Liver (tissue), 9 donors: ENCODE data around the gene CHID1. TPM values are rescaled to one million over a fixed set of nuclear protein-coding genes. Genes with fewer than 3 reads are reported as not detected.
A peak's percentile ranks its signal among the peaks of the same experiment; 100 is the strongest.

Source experiments
- DNase-seq: peaks from one replicate; pipeline ENCODE4 v3.0.0-alpha.2; 2017; ENCODE audit warnings: low spot score
- H3K27ac ChIP-seq, 2 donors: one replicate each; pipeline ENCODE4 v1.7.0; 2013; ENCODE audit warnings: inconsistent platforms in 2 of 2, low read length in 2 of 2, control low read depth in 1 of 2, low read depth in 1 of 2, mild to moderate bottlenecking in 1 of 2
- H3K27me3 ChIP-seq, 4 donors: one replicate each; pipeline versions ENCODE4 v1.6.1 to v1.7.0; 2013; ENCODE audit warnings: low read length in 3 of 4, inconsistent platforms in 1 of 4, mild to moderate bottlenecking in 1 of 4, moderate library complexity in 1 of 4; ENCODE audit not compliant: control insufficient read depth in 4 of 4, insufficient read depth in 4 of 4
- H3K36me3 ChIP-seq, 4 donors: one replicate each; pipeline versions ENCODE4 v1.6.1 to v1.7.0; 2013; ENCODE audit warnings: low read length in 3 of 4, mild to moderate bottlenecking in 3 of 4, low read depth in 1 of 4, moderate library complexity in 1 of 4; ENCODE audit not compliant: control insufficient read depth in 4 of 4, insufficient read depth in 3 of 4
- H3K4me1 ChIP-seq, 4 donors: one replicate each; pipeline versions ENCODE4 v1.6.1 to v1.7.0; 2013; ENCODE audit warnings: low read length in 3 of 4, mild to moderate bottlenecking in 3 of 4, moderate library complexity in 1 of 4; ENCODE audit not compliant: control insufficient read depth in 4 of 4, insufficient read depth in 4 of 4
- H3K4me3 ChIP-seq, 3 donors: one replicate each; pipeline versions ENCODE4 v1.6.1 to v1.7.0; 2013; ENCODE audit warnings: low read length in 3 of 3, control low read depth in 1 of 3, low read depth in 1 of 3, mild to moderate bottlenecking in 1 of 3
- H3K9ac ChIP-seq, 2 donors: one replicate each; pipeline ENCODE4 v1.7.0; 2013; ENCODE audit warnings: low read length in 2 of 2, mild to moderate bottlenecking in 2 of 2, moderate library complexity in 2 of 2, control low read depth in 1 of 2, low read depth in 1 of 2
- H3K9me3 ChIP-seq, 4 donors: one replicate each; pipeline versions ENCODE4 v1.6.1 to v1.7.0; 2013; ENCODE audit warnings: low read length in 3 of 4; ENCODE audit not compliant: control insufficient read depth in 4 of 4
- EGR1 ChIP-seq, 2 donors: IDR thresholded peaks; 2 replicates each; pipeline ENCODE4 v1.6.1; 2016 to 2018; ENCODE audit warnings: antibody characterized with exemption in 2 of 2, low read depth in 2 of 2
- FOXA1 ChIP-seq: IDR thresholded peaks from 2 replicates; pipeline ENCODE4 v1.6.1; 2016; ENCODE audit warnings: antibody characterized with exemption
- FOXA2 ChIP-seq: IDR thresholded peaks from 2 replicates; pipeline ENCODE4 v1.6.1; 2016; ENCODE audit warnings: antibody characterized with exemption
- GABPA ChIP-seq, 2 donors: IDR thresholded peaks in 1 of 2; conservative IDR thresholded peaks in 1 of 2; 2 replicates each; pipeline ENCODE4 v1.6.1; 2016; ENCODE audit warnings: antibody characterized with exemption in 2 of 2, mild to moderate bottlenecking in 1 of 2, moderate library complexity in 1 of 2
- HNF4A ChIP-seq, 2 donors: conservative IDR thresholded peaks; 2 replicates each; pipeline ENCODE4 v1.6.1; 2016; ENCODE audit warnings: antibody characterized with exemption in 2 of 2, mild to moderate bottlenecking in 2 of 2
- HNF4G ChIP-seq: IDR thresholded peaks from 2 replicates; pipeline ENCODE4 v1.6.1; 2016; ENCODE audit warnings: antibody characterized with exemption
- JUND ChIP-seq, 2 donors: IDR thresholded peaks; 2 replicates each; pipeline ENCODE4 v1.6.1; 2016; ENCODE audit warnings: antibody characterized with exemption in 2 of 2
- NR2F2 ChIP-seq: IDR thresholded peaks from 2 replicates; pipeline ENCODE4 v1.6.1; 2016; ENCODE audit warnings: antibody characterized with exemption
- RAD21 ChIP-seq, 2 donors: IDR thresholded peaks; 2 replicates each; pipeline ENCODE4 v1.6.1; 2016; ENCODE audit warnings: antibody characterized with exemption in 2 of 2, mild to moderate bottlenecking in 2 of 2
- RXRA ChIP-seq, 2 donors: IDR thresholded peaks; 2 replicates each; pipeline ENCODE4 v1.6.1; 2017 to 2018; ENCODE audit warnings: antibody characterized with exemption in 2 of 2, mild to moderate bottlenecking in 1 of 2
- SP1 ChIP-seq: IDR thresholded peaks from 2 replicates; pipeline ENCODE4 v1.6.1; 2018; ENCODE audit warnings: antibody characterized with exemption, mild to moderate bottlenecking
- TAF1 ChIP-seq: conservative IDR thresholded peaks from 2 replicates; pipeline ENCODE4 v1.6.1; 2016; ENCODE audit warnings: antibody characterized with exemption, mild to moderate bottlenecking
- YY1 ChIP-seq: IDR thresholded peaks from 2 replicates; pipeline ENCODE4 v1.6.1; 2016; ENCODE audit warnings: antibody characterized with exemption, mild to moderate bottlenecking
- WGBS: extraction: QIAGEN DNeasy Blood & Tissue Kit; methylation state at CpG from one replicate; pipeline ENCODE4 v1.1.7; 2013; 5-methylcytosine and 5-hydroxymethylcytosine counted together
- polyA plus RNA-seq, 2 donors: library from polyadenylated mRNA; stranded (reverse) in 1 of 2; unstranded in 1 of 2; fragments of 200-250 nt in 1 of 2; fragments of >200 nt in 1 of 2; fragmentation: Nextera tagmentation in 1 of 2; extraction: Ambion mirVana in 1 of 2; gene quantifications; one replicate each; pipeline versions ENCODE4 v1.2.1 to v1.2.3, GENCODE V29; 2013 to 2015
- total RNA-seq, 2 donors: library from RNA; depleted of rRNA; stranded (reverse); fragments of >200 nt; gene quantifications; one replicate each; pipeline ENCODE4 v1.2.3, GENCODE V29; 2014
- TF ChIP-seq, protein P1 (sequence below): IDR thresholded peaks from 2 replicates; pipeline ENCODE4 v1.6.1; 2016; ENCODE audit warnings: antibody characterized with exemption
- TF ChIP-seq, protein P2 (sequence below): IDR thresholded peaks from 2 replicates; pipeline ENCODE4 v1.6.1; 2016; ENCODE audit warnings: antibody characterized with exemption, mild to moderate bottlenecking
- TF ChIP-seq, protein P3 (sequence below): IDR thresholded peaks from 2 replicates; pipeline ENCODE4 v1.6.1; 2016; ENCODE audit warnings: antibody characterized with exemption
- TF ChIP-seq, protein P4 (sequence below): fragments of 150-350 bp; IDR thresholded peaks from 2 replicates; pipeline ENCODE4 v1.5.1; 2017; ENCODE audit warnings: improper control_type of control experiment, low read depth, low read length; ENCODE audit not compliant: missing input control
- TF ChIP-seq, protein P5 (sequence below): IDR thresholded peaks from 2 replicates; pipeline ENCODE4 v1.6.1; 2016; ENCODE audit warnings: antibody characterized with exemption
- donor health status: healthy.
- donor health status: healthy.
- donor health status: healthy.
- donor health status: healthy.
- donor health status: healthy.

Gene CHID1
- total and polyA plus RNA-seq, 4 donors = 39.5 to 68.8 (median 59.1) TPM

DNA sequence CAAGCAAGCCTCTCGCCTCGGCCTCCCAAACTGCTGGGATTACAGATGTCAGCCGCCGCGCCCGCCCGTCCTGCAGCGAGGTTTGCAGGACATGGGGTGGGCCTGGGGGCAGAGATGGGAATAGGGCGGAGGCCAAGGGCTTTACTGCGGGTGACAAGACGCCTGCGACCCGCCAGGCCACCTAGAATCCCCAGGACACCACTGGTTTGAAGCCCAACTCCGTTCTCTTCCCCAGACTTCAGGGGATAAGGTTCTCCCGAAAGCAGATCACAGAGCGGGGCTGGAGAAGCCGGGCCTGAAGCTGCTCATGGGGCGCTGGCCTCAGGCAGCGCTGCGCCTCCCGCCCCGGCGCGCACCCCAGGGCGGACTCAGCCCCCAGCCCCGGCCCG, 68.6 kb downstream of the CHID1 start:
- H3K9me3 ChIP-seq = no peaks in the 10 kb centered on the region
- no peak for DNase-seq
- peak overlapping the region; percentile 69 to 89 for H3K9ac ChIP-seq
- peaks cover 22 to 58% (median 35%) of the 10 kb centered on the region in 4 donors for H3K4me1 ChIP-seq
- H3K27ac ChIP-seq = peak overlapping the region; percentile 76 to 90
- no peaks in the 10 kb centered on the region for H3K27me3 ChIP-seq
- H3K4me3 ChIP-seq = peak overlapping the region; percentile 96 to 100 (median 97)
- WGBS = under 1% methylated on average over 27 of the region's 27 CpGs
- H3K36me3 ChIP-seq = peaks cover 5 to 26% (median 10%) of the 10 kb centered on the region in 4 donors
- TF ChIP-seq FOXA2 = no peak
- no peak for TF ChIP-seq RXRA (IDR thresholded peaks at IDR 0.05)
- TF ChIP-seq NR2F2 = no peak
- TF ChIP-seq, protein P1, sequence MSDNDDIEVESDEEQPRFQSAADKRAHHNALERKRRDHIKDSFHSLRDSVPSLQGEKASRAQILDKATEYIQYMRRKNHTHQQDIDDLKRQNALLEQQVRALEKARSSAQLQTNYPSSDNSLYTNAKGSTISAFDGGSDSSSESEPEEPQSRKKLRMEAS = no peak
- TF ChIP-seq HNF4G = no peak
- TF ChIP-seq TAF1 = no peak
- TF ChIP-seq, protein P2, sequence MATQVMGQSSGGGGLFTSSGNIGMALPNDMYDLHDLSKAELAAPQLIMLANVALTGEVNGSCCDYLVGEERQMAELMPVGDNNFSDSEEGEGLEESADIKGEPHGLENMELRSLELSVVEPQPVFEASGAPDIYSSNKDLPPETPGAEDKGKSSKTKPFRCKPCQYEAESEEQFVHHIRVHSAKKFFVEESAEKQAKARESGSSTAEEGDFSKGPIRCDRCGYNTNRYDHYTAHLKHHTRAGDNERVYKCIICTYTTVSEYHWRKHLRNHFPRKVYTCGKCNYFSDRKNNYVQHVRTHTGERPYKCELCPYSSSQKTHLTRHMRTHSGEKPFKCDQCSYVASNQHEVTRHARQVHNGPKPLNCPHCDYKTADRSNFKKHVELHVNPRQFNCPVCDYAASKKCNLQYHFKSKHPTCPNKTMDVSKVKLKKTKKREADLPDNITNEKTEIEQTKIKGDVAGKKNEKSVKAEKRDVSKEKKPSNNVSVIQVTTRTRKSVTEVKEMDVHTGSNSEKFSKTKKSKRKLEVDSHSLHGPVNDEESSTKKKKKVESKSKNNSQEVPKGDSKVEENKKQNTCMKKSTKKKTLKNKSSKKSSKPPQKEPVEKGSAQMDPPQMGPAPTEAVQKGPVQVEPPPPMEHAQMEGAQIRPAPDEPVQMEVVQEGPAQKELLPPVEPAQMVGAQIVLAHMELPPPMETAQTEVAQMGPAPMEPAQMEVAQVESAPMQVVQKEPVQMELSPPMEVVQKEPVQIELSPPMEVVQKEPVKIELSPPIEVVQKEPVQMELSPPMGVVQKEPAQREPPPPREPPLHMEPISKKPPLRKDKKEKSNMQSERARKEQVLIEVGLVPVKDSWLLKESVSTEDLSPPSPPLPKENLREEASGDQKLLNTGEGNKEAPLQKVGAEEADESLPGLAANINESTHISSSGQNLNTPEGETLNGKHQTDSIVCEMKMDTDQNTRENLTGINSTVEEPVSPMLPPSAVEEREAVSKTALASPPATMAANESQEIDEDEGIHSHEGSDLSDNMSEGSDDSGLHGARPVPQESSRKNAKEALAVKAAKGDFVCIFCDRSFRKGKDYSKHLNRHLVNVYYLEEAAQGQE = no peak
- TF ChIP-seq EGR1 (IDR thresholded peaks at IDR 0.05; ENCODE audit: low read depth in 2 of 2) = no peak
- TF ChIP-seq SP1 = no peak
- TF ChIP-seq, protein P3, sequence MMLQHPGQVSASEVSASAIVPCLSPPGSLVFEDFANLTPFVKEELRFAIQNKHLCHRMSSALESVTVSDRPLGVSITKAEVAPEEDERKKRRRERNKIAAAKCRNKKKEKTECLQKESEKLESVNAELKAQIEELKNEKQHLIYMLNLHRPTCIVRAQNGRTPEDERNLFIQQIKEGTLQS = no peak
- TF ChIP-seq GABPA (IDR thresholded peaks at IDR 0.05 in 1 of 2, conservative IDR thresholded peaks at IDR 0.05 in 1 of 2) = no peak
- TF ChIP-seq, protein P4, sequence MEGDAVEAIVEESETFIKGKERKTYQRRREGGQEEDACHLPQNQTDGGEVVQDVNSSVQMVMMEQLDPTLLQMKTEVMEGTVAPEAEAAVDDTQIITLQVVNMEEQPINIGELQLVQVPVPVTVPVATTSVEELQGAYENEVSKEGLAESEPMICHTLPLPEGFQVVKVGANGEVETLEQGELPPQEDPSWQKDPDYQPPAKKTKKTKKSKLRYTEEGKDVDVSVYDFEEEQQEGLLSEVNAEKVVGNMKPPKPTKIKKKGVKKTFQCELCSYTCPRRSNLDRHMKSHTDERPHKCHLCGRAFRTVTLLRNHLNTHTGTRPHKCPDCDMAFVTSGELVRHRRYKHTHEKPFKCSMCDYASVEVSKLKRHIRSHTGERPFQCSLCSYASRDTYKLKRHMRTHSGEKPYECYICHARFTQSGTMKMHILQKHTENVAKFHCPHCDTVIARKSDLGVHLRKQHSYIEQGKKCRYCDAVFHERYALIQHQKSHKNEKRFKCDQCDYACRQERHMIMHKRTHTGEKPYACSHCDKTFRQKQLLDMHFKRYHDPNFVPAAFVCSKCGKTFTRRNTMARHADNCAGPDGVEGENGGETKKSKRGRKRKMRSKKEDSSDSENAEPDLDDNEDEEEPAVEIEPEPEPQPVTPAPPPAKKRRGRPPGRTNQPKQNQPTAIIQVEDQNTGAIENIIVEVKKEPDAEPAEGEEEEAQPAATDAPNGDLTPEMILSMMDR = no peak
- no peak for TF ChIP-seq HNF4A (conservative IDR thresholded peaks at IDR 0.05)
- TF ChIP-seq FOXA1 = no peak
- no peak for TF ChIP-seq JUND (IDR thresholded peaks at IDR 0.05)
- no peak for TF ChIP-seq YY1

DNA sequence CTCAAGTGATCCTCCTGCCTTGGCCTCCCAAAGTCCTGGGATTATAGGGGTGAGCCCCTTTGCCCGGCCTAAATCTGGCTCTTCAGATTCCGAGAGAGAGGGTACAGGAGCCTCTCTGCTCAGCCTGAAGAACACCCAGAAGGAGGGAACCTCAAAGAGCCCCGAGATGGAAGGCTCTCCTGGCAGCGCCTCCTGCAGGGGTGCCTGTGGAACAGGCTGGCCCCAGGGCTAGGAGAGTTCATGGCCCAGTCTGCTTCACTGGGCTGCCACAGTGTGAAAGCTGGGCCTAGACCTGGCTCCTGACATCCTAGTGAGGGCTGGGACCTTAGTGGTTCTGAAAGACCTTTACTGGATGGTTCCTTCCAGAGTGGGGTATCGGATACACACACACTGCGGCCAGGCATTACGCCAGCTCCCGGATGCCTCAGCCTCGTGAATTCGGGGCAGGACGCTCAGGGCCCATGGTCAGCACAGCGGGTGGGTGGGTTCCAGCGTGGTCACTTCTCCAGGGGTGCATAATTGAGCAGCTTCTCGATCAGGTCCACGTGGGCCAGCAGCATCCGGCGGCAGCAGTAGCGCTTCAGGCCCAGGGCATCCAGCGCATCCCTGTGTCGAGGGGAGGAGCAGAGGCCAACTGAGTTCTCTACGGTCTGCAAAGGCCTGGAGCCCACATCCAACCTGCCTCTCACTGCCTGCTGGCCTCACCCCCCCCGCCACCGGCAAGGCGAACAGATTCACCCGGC, 70.6 kb downstream of the CHID1 start:
- Histone ChIP-seq H3K36me3 (peaks cover 5 to 28% (median 11%) of the 10 kb centered on the region in 4 donors), H3K4me1 (peaks cover 28 to 55% (median 38%) of the 10 kb centered on the region in 4 donors), H3K9me3 (no peaks in the 10 kb centered on the region), H3K27me3 (no peaks in the 10 kb centered on the region), H3K9ac (no peak overlapping the region), H3K4me3 (no peak overlapping the region), H3K27ac (no peak overlapping the region)
- WGBS = 88% methylated on average over 25 of the region's 25 CpGs
- no peak for DNase-seq
- TF ChIP-seq, protein P5, sequence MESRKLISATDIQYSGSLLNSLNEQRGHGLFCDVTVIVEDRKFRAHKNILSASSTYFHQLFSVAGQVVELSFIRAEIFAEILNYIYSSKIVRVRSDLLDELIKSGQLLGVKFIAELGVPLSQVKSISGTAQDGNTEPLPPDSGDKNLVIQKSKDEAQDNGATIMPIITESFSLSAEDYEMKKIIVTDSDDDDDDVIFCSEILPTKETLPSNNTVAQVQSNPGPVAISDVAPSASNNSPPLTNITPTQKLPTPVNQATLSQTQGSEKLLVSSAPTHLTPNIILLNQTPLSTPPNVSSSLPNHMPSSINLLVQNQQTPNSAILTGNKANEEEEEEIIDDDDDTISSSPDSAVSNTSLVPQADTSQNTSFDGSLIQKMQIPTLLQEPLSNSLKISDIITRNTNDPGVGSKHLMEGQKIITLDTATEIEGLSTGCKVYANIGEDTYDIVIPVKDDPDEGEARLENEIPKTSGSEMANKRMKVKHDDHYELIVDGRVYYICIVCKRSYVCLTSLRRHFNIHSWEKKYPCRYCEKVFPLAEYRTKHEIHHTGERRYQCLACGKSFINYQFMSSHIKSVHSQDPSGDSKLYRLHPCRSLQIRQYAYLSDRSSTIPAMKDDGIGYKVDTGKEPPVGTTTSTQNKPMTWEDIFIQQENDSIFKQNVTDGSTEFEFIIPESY = no peak
- peak in 1 of 2 donors; percentile 7 for TF ChIP-seq RAD21 (IDR thresholded peaks at IDR 0.05)
